CD8-positive, alpha-beta memory T cell (primary cell): Measurements from ENCODE around the gene ARMC3. TPM values are rescaled to one million over a fixed set of nuclear protein-coding genes. Genes with fewer than 3 reads are reported as not detected.
"Not testable (repeated sequence)": the region's sequence is repeated elsewhere in the genome, so short reads cannot be mapped to it uniquely, and the experiment has no call there.

ENCODE experiments used
- CTCF ChIA-PET: fragments of 350-600 bp; sonication (Branson Sonifier 250); formaldehyde crosslinking; loops from one replicate; lab custom pipeline; 2021; ENCODE audit warnings: antibody characterized with exemption; lab: Charles Lee
- POLR2A ChIA-PET: fragments of 350-600 bp; sonication (Branson Sonifier 250); formaldehyde crosslinking; loops from one replicate; lab custom pipeline; 2021; ENCODE audit warnings: antibody characterized with exemption; lab: Charles Lee
- DNase-seq, 5 donors: peaks; one replicate each; pipeline versions ENCODE4 v3.0.0 to v3.0.0-alpha.2; 2020 to 2022; ENCODE audit warnings: mixed read lengths in 1 of 5
- H3K27ac ChIP-seq: one replicate; pipeline ENCODE4 v1.7.0; 2013; ENCODE audit warnings: low read depth, mild to moderate bottlenecking, low read length, moderate library complexity
- H3K27me3 ChIP-seq: 2 replicates; pipeline ENCODE4 v1.7.0; 2013; ENCODE audit warnings: low read length, mild to moderate bottlenecking; ENCODE audit not compliant: insufficient read depth, poor library complexity, severe bottlenecking
- H3K36me3 ChIP-seq: 2 replicates; pipeline ENCODE4 v1.7.0; 2013; ENCODE audit warnings: mild to moderate bottlenecking, low read length, moderate library complexity; ENCODE audit not compliant: insufficient read depth
- H3K4me1 ChIP-seq: 2 replicates; pipeline ENCODE4 v1.7.0; 2013; ENCODE audit warnings: mild to moderate bottlenecking, low read length, moderate library complexity; ENCODE audit not compliant: insufficient read depth
- H3K4me3 ChIP-seq: 2 replicates; pipeline ENCODE4 v1.7.0; 2013; ENCODE audit warnings: mild to moderate bottlenecking, low read length
- H3K9me3 ChIP-seq: 2 replicates; pipeline ENCODE4 v1.7.0; 2013; ENCODE audit warnings: mild to moderate bottlenecking, low read length
- H3K27ac Mint-ChIP-seq, 8 donors: one replicate each; pipeline ENCODE4 v1.8.0; 2020 to 2021; ENCODE audit warnings: mixed read lengths in 8 of 8, mild to moderate bottlenecking in 6 of 8, inconsistent platforms in 3 of 8, moderate library complexity in 3 of 8
- H3K27me3 Mint-ChIP-seq, 2 donors: one replicate each; pipeline ENCODE4 v1.8.0; 2020 to 2021; ENCODE audit warnings: mixed read lengths in 2 of 2, mild to moderate bottlenecking in 1 of 2, moderate library complexity in 1 of 2
- H3K36me3 Mint-ChIP-seq, 3 donors: one replicate each; pipeline ENCODE4 v1.8.0; 2020 to 2021; ENCODE audit warnings: mixed read lengths in 3 of 3, inconsistent platforms in 1 of 3, mild to moderate bottlenecking in 1 of 3
- H3K4me1 Mint-ChIP-seq, 3 donors: one replicate each; pipeline ENCODE4 v1.8.0; 2020 to 2021; ENCODE audit warnings: mixed read lengths in 3 of 3, inconsistent platforms in 1 of 3, mild to moderate bottlenecking in 1 of 3
- H3K4me3 Mint-ChIP-seq, 7 donors: one replicate each; pipeline ENCODE4 v1.8.0; 2020 to 2021; ENCODE audit warnings: mixed read lengths in 7 of 7, mild to moderate bottlenecking in 6 of 7, moderate library complexity in 4 of 7, inconsistent platforms in 2 of 7
- H3K9me3 Mint-ChIP-seq, 5 donors: one replicate each; pipeline ENCODE4 v1.8.0; 2020 to 2022; ENCODE audit warnings: mixed read lengths in 5 of 5, mild to moderate bottlenecking in 3 of 5, moderate library complexity in 2 of 5, inconsistent platforms in 1 of 5
- polyA plus RNA-seq: library from polyadenylated mRNA; unstranded; fragments of 300-500 nt; fragmentation: Illumina TruSeq; gene quantifications from one replicate; pipeline ENCODE4 v1.2.3, GENCODE V29; 2021
- total RNA-seq, 2 experiments: library from RNA; stranded (reverse); gene quantifications; one replicate each; pipeline ENCODE4 v1.2.3, GENCODE V29; 2021

The ARMC3 gene
- total and polyA plus RNA-seq, 3 experiments from 2014 or later = not detected

GRCh38 chr10:22911889-22912762 is 15.7 kb upstream of the ARMC3 start:
- H3K36me3 ChIP-seq = no peaks in the 10 kb centered on the region
- Mint-ChIP-seq H3K36me3 (peaks cover 0 to 38% (median 9%) of the 10 kb centered on the region in 3 donors), H3K4me1 (peaks cover 9 to 13% (median 12%) of the 10 kb centered on the region in 3 donors), H3K9me3 (peaks cover 15 to 31% (median 21%) of the 10 kb centered on the region in 5 donors), H3K27ac (no peak overlapping the region), H3K27me3 (peaks cover 3 to 8% of the 10 kb centered on the region in 2 donors), H3K4me3 (no peak overlapping the region)
- H3K4me3 ChIP-seq = no peak overlapping the region
- no peak overlapping the region for H3K27ac ChIP-seq
- ChIA-PET POLR2A (no interaction called here), CTCF (no interaction called here)
- no peaks in the 10 kb centered on the region for H3K27me3 ChIP-seq
- no peak for DNase-seq
- no peaks in the 10 kb centered on the region for H3K9me3 ChIP-seq
- no peaks in the 10 kb centered on the region for H3K4me1 ChIP-seq

GRCh38 chr10:22912763-22913384 is 15.0 kb upstream of the ARMC3 start:
- H3K27me3 Mint-ChIP-seq = peaks cover 3 to 10% of the 10 kb centered on the region in 2 donors
- Histone ChIP-seq H3K9me3 (no peaks in the 10 kb centered on the region), H3K27me3 (no peaks in the 10 kb centered on the region), H3K4me3 (no peak overlapping the region), H3K27ac (peak overlapping the region; percentile 28), H3K4me1 (no peaks in the 10 kb centered on the region), H3K36me3 (no peaks in the 10 kb centered on the region)
- POLR2A ChIA-PET = no interaction called here
- peak overlapping the region in 7 of 8 donors; percentile 2 to 61 (median 30) for H3K27ac Mint-ChIP-seq
- H3K4me1 Mint-ChIP-seq = peaks cover 9 to 13% (median 12%) of the 10 kb centered on the region in 3 donors
- peaks cover 0 to 32% (median 6%) of the 10 kb centered on the region in 3 donors for H3K36me3 Mint-ChIP-seq
- peak in 1 of 5 donors; percentile 14 for DNase-seq
- CTCF ChIA-PET = interaction anchor here (1.1 kb wide), 1 partner anchor 339 kb away, joined by 3 read pairs; no protein-coding TSS in a partner anchor
- H3K4me3 Mint-ChIP-seq = peak overlapping the region in 4 of 7 donors; percentile 8 to 33 (median 26)
- peaks cover 14 to 24% (median 14%) of the 10 kb centered on the region in 5 donors for H3K9me3 Mint-ChIP-seq

GRCh38 chr10:22913474-22914092 is 14.3 kb upstream of the ARMC3 start:
- Mint-ChIP-seq H3K9me3 (peaks cover 8 to 17% (median 12%) of the 10 kb centered on the region in 5 donors), H3K4me3 (peak overlapping the region in 2 of 7 donors; percentile 1 to 32), H3K4me1 (peaks cover 9 to 13% (median 12%) of the 10 kb centered on the region in 3 donors), H3K27ac (peak overlapping the region in 7 of 8 donors; percentile 2 to 62 (median 14)), H3K36me3 (peaks cover 0 to 27% (median 6%) of the 10 kb centered on the region in 3 donors), H3K27me3 (peaks cover 3 to 13% of the 10 kb centered on the region in 2 donors)
- H3K27ac ChIP-seq = peak overlapping the region; percentile 28
- no peak overlapping the region for H3K4me3 ChIP-seq
- H3K27me3 ChIP-seq = no peaks in the 10 kb centered on the region
- DNase-seq = peak in 1 of 5 donors; percentile 28
- no peaks in the 10 kb centered on the region for H3K36me3 ChIP-seq
- ChIA-PET CTCF (interaction anchor here (1.1 to 1.5 kb wide), 2 partner anchors 24 to 340 kb away, joined by 3 to 4 read pairs; no protein-coding TSS in a partner anchor), POLR2A (no interaction called here)
- no peaks in the 10 kb centered on the region for H3K4me1 ChIP-seq
- no peaks in the 10 kb centered on the region for H3K9me3 ChIP-seq

GRCh38 chr10:22915314-22915713 is 12.5 kb upstream of the ARMC3 start:
- CTCF ChIA-PET = interaction anchor here (1.5 kb wide), 1 partner anchor 22 kb away, joined by 4 read pairs; no protein-coding TSS in a partner anchor
- H3K27me3 ChIP-seq = no peaks in the 10 kb centered on the region
- no peak overlapping the region for H3K27ac ChIP-seq
- DNase-seq = no peak
- H3K36me3 ChIP-seq = no peaks in the 10 kb centered on the region
- Mint-ChIP-seq H3K4me3 (no peak overlapping the region), H3K36me3 (peaks cover 0 to 13% (median 0%) of the 10 kb centered on the region in 3 donors), H3K27me3 (peaks cover 7 to 24% of the 10 kb centered on the region in 2 donors), H3K27ac (no peak overlapping the region), H3K9me3 (peaks cover 0 to 4% (median under 1%) of the 10 kb centered on the region in 5 donors), H3K4me1 (peaks cover 9 to 13% (median 12%) of the 10 kb centered on the region in 3 donors)
- H3K4me1 ChIP-seq = no peaks in the 10 kb centered on the region
- no peak overlapping the region for H3K4me3 ChIP-seq
- POLR2A ChIA-PET = interaction anchor here (0.7 kb wide), 1 partner anchor 29 kb away, joined by 5 read pairs; no protein-coding TSS in a partner anchor
- no peaks in the 10 kb centered on the region for H3K9me3 ChIP-seq

GRCh38 chr10:22925088-22925487 is 2.8 kb upstream of the ARMC3 start:
- Mint-ChIP-seq H3K27me3 (peaks cover 10 to 29% of the 10 kb centered on the region in 2 donors), H3K27ac (no peak overlapping the region), H3K9me3 (peaks cover 8 to 17% (median 10%) of the 10 kb centered on the region in 5 donors), H3K36me3 (peaks cover 0 to 6% (median 0%) of the 10 kb centered on the region in 3 donors), H3K4me1 (no peaks in the 10 kb centered on the region), H3K4me3 (no peak overlapping the region)
- Histone ChIP-seq H3K4me1 (peaks cover 12% of the 10 kb centered on the region), H3K9me3 (no peaks in the 10 kb centered on the region), H3K36me3 (no peaks in the 10 kb centered on the region), H3K27me3 (no peaks in the 10 kb centered on the region), H3K4me3 (no peak overlapping the region), H3K27ac (no peak overlapping the region)
- no peak for DNase-seq
- ChIA-PET CTCF (no interaction called here), POLR2A (no interaction called here)

GRCh38 chr10:22927166-22927565 is 687 bp upstream of the ARMC3 start:
- Histone ChIP-seq H3K36me3 (no peaks in the 10 kb centered on the region), H3K4me1 (peaks cover 12% of the 10 kb centered on the region), H3K9me3 (no peaks in the 10 kb centered on the region), H3K27ac (no peak overlapping the region), H3K27me3 (no peaks in the 10 kb centered on the region), H3K4me3 (peak overlapping the region; percentile 64)
- Mint-ChIP-seq H3K27me3 (peaks cover 4 to 18% of the 10 kb centered on the region in 2 donors), H3K4me3 (no peak overlapping the region), H3K36me3 (no peaks in the 10 kb centered on the region), H3K4me1 (no peaks in the 10 kb centered on the region), H3K9me3 (peaks cover 2 to 8% (median 6%) of the 10 kb centered on the region in 5 donors), H3K27ac (no peak overlapping the region)
- POLR2A ChIA-PET = interaction anchor here (0.5 kb wide), 1 partner anchor 925 kb away, joined by 3 read pairs; no protein-coding TSS in a partner anchor
- CTCF ChIA-PET = no interaction called here
- DNase-seq = peak in 1 of 5 donors; percentile 2

GRCh38 chr10:22929053-22929452 is 1.2 kb downstream of the ARMC3 start:
- H3K4me3 ChIP-seq, H3K4me1 Mint-ChIP-seq, H3K9me3 ChIP-seq, H3K27ac ChIP-seq, H3K36me3 ChIP-seq, H3K27me3 ChIP-seq, DNase-seq, CTCF ChIA-PET, POLR2A ChIA-PET, H3K36me3 Mint-ChIP-seq, H3K9me3 Mint-ChIP-seq: not testable (repeated sequence)
- H3K4me1 ChIP-seq = peaks cover 12% of the 10 kb centered on the region
- Mint-ChIP-seq H3K4me3 (peak overlapping the region in 2 of 7 donors; percentile 9 to 49), H3K27ac (peak overlapping the region in 1 of 8 donors; percentile 18), H3K27me3 (peaks cover 4 to 11% of the 10 kb centered on the region in 2 donors)
